GM12874 (cell line): ENCODE data around the gene CDH4.

Experiments used
- TF ChIP-seq, protein P1 (sequence below): IDR thresholded peaks from 2 replicates; pipeline ENCODE4 v1.5.1; 2011; ENCODE audit warnings: low read depth, mild to moderate bottlenecking, control low read depth, low read length, moderate library complexity; ENCODE audit not compliant: insufficient read depth

CDH4 gene

DNA sequence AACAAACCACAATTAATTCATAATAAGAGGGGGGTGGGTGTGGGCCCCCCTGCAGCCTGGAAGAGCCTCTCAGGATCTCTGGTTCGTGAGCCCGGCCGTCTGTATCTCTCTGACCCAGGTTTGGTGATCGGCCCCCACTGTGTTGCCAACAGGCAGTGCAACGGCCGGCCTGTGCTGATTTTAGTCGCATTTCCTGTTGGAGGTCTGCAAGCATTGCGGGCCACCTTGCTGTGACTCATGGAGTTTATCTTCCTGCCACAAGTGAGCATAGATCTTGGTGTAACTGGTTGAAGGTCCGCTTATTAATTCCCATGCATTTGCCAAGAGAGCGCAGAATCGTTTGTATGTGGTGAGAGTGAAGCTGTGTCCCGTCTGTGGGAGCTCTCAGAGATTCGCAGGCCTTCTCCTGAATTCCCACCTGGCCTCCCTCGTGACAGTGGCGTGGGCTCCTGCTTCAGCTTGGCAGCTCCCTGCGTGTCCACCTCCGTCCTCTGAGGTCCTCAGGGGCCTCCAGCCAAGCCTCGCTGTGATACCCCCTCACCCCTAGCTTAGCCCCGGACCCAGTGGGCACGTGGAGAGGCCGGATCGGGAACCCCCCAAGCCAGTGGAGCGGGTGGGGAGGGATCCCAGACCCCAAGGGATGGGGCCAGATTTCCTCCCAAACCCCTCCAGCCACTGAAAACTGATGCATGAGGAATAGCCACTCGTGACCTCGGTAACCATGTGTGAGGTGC is 269.8 kb downstream of the CDH4 start:
- TF ChIP-seq, protein P1, sequence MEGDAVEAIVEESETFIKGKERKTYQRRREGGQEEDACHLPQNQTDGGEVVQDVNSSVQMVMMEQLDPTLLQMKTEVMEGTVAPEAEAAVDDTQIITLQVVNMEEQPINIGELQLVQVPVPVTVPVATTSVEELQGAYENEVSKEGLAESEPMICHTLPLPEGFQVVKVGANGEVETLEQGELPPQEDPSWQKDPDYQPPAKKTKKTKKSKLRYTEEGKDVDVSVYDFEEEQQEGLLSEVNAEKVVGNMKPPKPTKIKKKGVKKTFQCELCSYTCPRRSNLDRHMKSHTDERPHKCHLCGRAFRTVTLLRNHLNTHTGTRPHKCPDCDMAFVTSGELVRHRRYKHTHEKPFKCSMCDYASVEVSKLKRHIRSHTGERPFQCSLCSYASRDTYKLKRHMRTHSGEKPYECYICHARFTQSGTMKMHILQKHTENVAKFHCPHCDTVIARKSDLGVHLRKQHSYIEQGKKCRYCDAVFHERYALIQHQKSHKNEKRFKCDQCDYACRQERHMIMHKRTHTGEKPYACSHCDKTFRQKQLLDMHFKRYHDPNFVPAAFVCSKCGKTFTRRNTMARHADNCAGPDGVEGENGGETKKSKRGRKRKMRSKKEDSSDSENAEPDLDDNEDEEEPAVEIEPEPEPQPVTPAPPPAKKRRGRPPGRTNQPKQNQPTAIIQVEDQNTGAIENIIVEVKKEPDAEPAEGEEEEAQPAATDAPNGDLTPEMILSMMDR, result no peak

DNA sequence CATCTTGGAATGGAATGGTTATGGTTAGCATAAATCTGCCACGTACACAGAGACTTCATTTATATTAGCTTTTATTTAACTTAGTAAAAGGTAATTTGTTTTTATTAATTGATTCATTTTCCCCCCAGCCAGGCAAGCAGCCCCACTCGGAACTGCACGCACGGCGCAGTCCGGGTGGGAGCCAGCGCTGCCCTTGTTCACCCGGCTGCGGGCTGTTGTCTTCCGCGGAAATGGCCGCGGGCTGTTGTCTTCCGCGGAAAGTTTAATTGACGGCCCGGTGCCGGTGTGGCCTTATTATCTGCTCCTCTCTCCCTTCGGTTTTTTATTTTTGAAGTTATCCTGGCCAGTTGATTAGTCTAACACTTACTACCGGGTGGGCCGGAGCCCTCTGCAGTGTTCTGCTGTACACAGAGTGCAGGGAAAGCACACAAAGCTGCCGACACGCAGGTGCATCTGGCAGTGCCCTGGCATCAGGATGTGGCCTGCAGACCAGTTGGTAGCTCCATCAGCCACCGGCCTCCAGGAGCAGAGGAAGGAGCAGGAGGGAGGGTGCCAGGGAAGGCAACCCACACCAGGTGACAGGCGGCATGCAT is 270.5 kb downstream of the CDH4 start:
- TF ChIP-seq, protein P1, result no peak

DNA sequence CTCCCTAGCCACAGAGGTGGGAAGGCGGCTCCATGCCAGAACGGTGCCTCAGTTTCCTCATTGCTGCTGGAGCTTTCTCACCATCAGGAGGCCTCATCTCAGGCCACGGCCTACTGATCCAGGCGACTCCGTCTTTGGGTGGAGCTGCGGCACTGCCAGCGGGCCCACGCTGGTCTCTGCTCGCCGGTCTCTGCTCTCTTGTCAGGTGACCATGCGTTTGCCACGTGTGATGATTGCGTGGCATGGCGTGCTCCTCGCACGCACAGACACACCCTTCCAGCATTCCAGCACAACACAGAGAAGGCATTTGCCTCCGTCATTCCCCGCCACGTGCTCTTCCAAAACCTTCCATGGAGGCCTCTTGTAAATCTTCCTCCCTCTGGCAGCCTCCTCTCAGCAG is 271.1 kb downstream of the CDH4 start:
- TF ChIP-seq, protein P1, result no peak

DNA sequence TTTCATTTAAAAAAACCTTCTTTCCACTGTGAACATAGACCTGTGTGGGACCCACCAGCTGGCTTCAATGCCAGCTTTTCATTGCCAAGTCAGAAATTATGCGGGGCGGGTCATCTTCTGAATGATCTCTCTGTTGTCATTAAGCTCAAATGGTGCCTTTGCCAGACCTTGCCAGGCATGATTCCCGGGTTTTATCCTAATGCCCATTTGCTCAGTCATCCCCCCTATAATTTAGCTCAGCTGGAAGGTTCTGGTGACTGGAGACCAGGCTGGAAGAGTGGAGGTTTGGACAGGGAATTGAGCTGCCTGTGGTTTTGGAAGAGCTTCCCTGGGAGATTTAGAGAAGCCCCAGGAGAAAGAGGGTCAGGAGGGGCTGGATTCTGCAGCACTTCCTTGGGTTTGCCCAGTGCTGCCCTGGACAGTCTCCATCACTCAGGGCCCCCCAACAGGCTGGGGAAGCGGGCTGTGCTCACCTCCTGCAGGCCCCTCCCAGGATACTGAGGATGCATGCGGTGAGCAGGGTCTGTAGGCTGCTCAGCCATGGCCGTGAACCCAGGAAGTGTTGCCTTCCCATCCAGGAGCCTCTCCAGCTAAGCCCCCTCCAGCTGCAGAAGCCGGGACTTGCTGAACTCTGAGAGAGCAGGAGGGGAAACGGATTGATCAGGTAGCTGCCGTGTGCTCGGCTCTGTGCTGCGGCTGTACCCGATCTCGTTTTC is 273.0 kb downstream of the CDH4 start:
- TF ChIP-seq, protein P1, result no peak

DNA sequence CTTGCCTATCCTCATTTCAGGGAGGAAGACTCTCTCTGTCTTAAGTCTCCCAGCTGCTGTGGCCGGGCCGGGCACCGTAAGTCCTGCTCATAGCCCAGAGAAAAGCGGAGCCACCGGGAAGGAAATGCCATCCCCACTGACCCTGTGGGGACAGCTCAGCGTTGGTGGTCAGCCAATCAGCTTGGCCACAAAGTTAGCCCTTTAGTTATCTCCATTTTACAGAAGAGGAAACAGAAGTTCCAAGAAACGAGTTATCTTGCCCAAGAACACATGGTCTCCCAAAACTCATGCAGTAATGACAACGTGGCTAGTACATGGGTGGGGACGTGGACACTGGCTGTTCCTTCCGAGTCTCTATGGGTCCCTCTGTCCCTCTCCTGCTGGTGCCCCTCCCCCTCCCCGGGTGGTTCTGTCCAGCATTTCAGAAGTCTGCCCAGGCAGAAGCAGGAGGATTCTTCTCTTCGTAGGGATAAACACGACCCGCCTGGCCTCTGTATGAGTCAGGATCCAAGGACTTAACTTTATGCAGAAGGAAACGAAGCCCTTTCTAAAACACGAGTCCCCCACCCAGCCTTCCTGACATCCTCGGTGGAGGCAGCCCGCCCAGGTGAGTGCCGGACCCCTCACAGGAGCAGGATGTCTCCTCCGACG is 273.8 kb downstream of the CDH4 start:
- TF ChIP-seq, protein P1, result no peak

DNA sequence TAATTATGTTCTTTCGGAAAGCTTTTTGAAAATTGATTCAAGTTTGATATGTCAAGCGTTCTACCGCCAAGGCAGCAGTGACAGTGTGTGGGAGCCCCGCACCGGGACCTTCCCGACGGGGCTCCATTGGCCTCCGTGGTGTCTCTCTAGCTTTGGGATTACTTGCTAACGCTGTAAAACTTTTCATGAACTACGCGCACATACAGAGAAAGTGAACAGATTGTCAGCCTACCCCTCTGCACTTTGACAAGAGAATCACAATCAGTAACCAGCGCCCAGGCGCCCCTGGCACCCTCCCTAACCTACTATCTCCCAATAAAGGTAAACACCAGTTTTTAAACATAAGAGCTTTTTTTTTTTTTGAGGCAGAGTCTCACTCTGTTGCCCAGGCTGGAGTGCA is 274.8 kb downstream of the CDH4 start:
- TF ChIP-seq, protein P1, result no peak

DNA sequence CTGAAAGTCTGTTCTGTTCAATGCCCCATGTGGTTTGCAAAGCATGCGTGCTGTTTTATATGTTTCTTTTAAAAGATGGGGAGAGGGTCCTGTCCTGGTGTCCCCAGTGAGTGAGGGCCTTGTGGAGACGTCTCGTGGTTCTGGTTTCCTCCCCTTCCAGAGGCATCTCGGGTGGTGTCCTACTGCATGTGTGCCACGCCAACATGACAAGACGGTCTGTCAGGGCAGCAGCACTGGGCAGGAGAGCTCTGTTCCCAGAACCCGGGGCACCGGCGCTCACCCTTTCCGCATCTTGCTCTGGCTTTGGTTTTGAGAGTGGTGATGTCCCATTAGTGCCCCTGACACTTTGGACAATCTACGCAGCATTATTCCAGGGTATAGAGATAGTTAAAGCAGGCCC is 275.6 kb downstream of the CDH4 start:
- TF ChIP-seq, protein P1, result no peak
